Measurements from ENCODE around the gene SLC11A1.

DNA sequence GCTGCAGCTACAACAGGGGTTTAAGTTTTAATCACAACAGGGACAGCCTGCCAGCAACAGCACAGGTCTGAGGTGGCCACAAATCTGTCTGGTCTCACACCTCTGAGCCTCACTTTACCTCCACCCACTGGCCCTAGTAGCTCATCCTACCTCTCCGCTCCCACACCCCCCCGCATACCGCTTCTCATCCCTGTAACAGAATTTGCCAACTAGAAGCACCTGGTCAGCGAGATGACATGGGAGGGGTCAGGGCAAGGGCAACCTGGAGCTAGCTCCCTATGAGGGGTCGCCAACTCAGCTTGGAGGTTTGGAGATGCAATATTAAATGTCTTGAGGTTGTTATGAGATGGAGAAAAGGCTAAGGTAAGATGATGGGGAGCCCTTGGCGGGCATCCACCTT is 17.9 kb upstream of the SLC11A1 start:
- TF ChIP-seq KLF8 (tag by site-specific recombination; IDR thresholded peaks at IDR 0.05): no peak
- no peak for TF ChIP-seq MYNN (tag by site-specific recombination; IDR thresholded peaks at IDR 0.05; ENCODE audit: borderline replicate concordance)
- TF ChIP-seq, protein P1, sequence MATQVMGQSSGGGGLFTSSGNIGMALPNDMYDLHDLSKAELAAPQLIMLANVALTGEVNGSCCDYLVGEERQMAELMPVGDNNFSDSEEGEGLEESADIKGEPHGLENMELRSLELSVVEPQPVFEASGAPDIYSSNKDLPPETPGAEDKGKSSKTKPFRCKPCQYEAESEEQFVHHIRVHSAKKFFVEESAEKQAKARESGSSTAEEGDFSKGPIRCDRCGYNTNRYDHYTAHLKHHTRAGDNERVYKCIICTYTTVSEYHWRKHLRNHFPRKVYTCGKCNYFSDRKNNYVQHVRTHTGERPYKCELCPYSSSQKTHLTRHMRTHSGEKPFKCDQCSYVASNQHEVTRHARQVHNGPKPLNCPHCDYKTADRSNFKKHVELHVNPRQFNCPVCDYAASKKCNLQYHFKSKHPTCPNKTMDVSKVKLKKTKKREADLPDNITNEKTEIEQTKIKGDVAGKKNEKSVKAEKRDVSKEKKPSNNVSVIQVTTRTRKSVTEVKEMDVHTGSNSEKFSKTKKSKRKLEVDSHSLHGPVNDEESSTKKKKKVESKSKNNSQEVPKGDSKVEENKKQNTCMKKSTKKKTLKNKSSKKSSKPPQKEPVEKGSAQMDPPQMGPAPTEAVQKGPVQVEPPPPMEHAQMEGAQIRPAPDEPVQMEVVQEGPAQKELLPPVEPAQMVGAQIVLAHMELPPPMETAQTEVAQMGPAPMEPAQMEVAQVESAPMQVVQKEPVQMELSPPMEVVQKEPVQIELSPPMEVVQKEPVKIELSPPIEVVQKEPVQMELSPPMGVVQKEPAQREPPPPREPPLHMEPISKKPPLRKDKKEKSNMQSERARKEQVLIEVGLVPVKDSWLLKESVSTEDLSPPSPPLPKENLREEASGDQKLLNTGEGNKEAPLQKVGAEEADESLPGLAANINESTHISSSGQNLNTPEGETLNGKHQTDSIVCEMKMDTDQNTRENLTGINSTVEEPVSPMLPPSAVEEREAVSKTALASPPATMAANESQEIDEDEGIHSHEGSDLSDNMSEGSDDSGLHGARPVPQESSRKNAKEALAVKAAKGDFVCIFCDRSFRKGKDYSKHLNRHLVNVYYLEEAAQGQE (tag by site-specific recombination; IDR thresholded peaks at IDR 0.05): no peak
- TF ChIP-seq KLF16 (tag by site-specific recombination; IDR thresholded peaks at IDR 0.05): no peak
